Measurements from ENCODE around the gene CPXM2.

DNA sequence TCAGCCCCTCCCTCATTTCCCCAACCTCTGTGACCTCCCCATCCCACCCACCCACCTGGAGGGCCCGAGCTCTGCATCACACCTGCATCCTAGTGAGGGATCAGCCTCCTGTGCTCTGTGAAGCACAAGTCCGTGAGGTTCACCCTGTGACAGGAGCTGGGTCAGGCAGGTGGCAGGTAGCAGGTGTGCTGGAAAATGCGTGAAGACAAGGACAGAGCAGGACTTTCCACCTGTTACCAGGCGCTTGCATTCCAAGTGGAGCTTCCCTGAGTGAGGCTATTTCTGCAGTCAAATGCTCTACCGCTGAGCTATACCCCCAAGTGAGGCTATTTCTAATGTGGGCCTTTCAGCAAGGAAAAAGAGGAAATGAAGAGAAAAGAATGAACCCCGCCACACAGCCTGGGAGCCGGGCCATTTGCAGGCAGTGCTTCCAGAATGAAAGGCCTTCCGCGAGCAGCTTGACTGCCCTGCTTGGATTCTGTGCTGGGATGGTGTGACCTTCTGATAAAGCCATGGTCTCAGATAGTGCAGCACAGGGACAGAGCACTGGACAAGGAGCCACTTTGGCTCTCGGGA, 13.3 kb upstream of the CPXM2 start:
- TF ChIP-seq, protein P1, sequence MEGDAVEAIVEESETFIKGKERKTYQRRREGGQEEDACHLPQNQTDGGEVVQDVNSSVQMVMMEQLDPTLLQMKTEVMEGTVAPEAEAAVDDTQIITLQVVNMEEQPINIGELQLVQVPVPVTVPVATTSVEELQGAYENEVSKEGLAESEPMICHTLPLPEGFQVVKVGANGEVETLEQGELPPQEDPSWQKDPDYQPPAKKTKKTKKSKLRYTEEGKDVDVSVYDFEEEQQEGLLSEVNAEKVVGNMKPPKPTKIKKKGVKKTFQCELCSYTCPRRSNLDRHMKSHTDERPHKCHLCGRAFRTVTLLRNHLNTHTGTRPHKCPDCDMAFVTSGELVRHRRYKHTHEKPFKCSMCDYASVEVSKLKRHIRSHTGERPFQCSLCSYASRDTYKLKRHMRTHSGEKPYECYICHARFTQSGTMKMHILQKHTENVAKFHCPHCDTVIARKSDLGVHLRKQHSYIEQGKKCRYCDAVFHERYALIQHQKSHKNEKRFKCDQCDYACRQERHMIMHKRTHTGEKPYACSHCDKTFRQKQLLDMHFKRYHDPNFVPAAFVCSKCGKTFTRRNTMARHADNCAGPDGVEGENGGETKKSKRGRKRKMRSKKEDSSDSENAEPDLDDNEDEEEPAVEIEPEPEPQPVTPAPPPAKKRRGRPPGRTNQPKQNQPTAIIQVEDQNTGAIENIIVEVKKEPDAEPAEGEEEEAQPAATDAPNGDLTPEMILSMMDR (conservative IDR thresholded peaks at IDR 0.05): no peak
- no peak for TF ChIP-seq ZFX (IDR thresholded peaks at IDR 0.05)
